ENCODE results near the gene TNFRSF12A. TPM values are rescaled to one million over a fixed set of nuclear protein-coding genes. Genes with fewer than 3 reads are reported as not detected.

TNFRSF12A gene
- total and polyA plus RNA-seq, 2 of the 8 experiments (the other 6 are each of a cell fraction or from before 2014, with no cell fraction given), result 81.0 to 82.5 TPM

- TF ChIP-seq CHD7 (IDR thresholded peaks at IDR 0.05; ENCODE audit: insufficient replicate concordance, low read length), result no peak
- TF ChIP-seq SP4 (IDR thresholded peaks at IDR 0.05; ENCODE audit: low read length), result peak; percentile 85
- peak; percentile 87 for TF ChIP-seq ATF2 (IDR thresholded peaks at IDR 0.05; ENCODE audit: low read length)
- no peak for TF ChIP-seq KDM4A (IDR thresholded peaks at IDR 0.05; ENCODE audit: low read depth, low read length, severe bottlenecking)
- peak; percentile 73; the same call in 1 of the 2 replicates for TF ChIP-seq TCF12 (IDR thresholded peaks at IDR 0.05; ENCODE audit: low read depth, low read length)
- peak; percentile 58; the same call in 1 of the 2 replicates for TF ChIP-seq JUN (IDR thresholded peaks at IDR 0.05; ENCODE audit: low read depth, low read length)
- no peak for TF ChIP-seq SP2 (IDR thresholded peaks at IDR 0.05; ENCODE audit: low read length)
- peak; percentile 93 for TF ChIP-seq JUND (IDR thresholded peaks at IDR 0.05; ENCODE audit: low read length)
These were observed 2.2 kb upstream of the TNFRSF12A start, which contains the start of gene CLDN6 (continued) for GRCh38 chr16:3017794-3018506.
